CD4-positive, alpha-beta T cell treated with Interleukin-15 for 4 hours (primary cell): ENCODE data around the gene FIGN.

Experiments
- DNase-seq: peaks from one replicate; pipeline ENCODE4 v3.0.0-alpha.2; 2020; ENCODE audit warnings: low spot score

Gene FIGN

GRCh38 chr2:163612332-163612731 is 123.5 kb downstream of the FIGN start:
- DNase-seq, result no peak

GRCh38 chr2:163611557-163611906 is 124.3 kb downstream of the FIGN start:
- DNase-seq, result no peak

GRCh38 chr2:163610817-163611556 is 124.8 kb downstream of the FIGN start:
- no peak for DNase-seq

- DNase-seq, result no peak
Observed at GRCh38 chr2:163607630-163608029, 128.2 kb downstream of the FIGN start.

- no peak for DNase-seq
Observed at GRCh38 chr2:163606878-163607277, 128.9 kb downstream of the FIGN start.

GRCh38 chr2:163605779-163606178 is 130.0 kb downstream of the FIGN start:
- DNase-seq, result no peak

GRCh38 chr2:163604941-163605555 is 130.8 kb downstream of the FIGN start:
- DNase-seq, result no peak

GRCh38 chr2:163602196-163602595 is 133.6 kb downstream of the FIGN start:
- no peak for DNase-seq

GRCh38 chr2:163601377-163601776 is 134.4 kb downstream of the FIGN start:
- DNase-seq, result no peak

GRCh38 chr2:163600801-163601200 is 135.0 kb downstream of the FIGN start:
- no peak for DNase-seq

GRCh38 chr2:163595028-163595427 is 140.8 kb downstream of the FIGN start:
- no peak for DNase-seq

GRCh38 chr2:163594497-163594896 is 141.3 kb downstream of the FIGN start:
- no peak for DNase-seq

- DNase-seq, result no peak
Observed at GRCh38 chr2:163593982-163594381, 141.8 kb downstream of the FIGN start.

GRCh38 chr2:163592954-163593622 is 142.7 kb downstream of the FIGN start:
- no peak for DNase-seq

GRCh38 chr2:163591461-163591860 is 144.3 kb downstream of the FIGN start:
- DNase-seq, result no peak

- DNase-seq, result no peak
Observed at GRCh38 chr2:163580757-163581156, 155.1 kb downstream of the FIGN start.

GRCh38 chr2:163574309-163574708 is 161.5 kb downstream of the FIGN start:
- no peak for DNase-seq

GRCh38 chr2:163573652-163574051 is 162.2 kb downstream of the FIGN start:
- no peak for DNase-seq

GRCh38 chr2:163572850-163573249 is 163.0 kb downstream of the FIGN start:
- DNase-seq, result no peak

- no peak for DNase-seq
Observed at GRCh38 chr2:163571423-163572102, 164.2 kb downstream of the FIGN start.

- no peak for DNase-seq
Observed at GRCh38 chr2:163570391-163570790, 165.4 kb downstream of the FIGN start.

GRCh38 chr2:163565192-163565591 is 170.6 kb downstream of the FIGN start:
- DNase-seq, result no peak

- DNase-seq, result no peak
Observed at GRCh38 chr2:163564236-163564635, 171.6 kb downstream of the FIGN start.
